IMR-90 (cell line): ENCODE results near the gene HMOX1. TPM values are rescaled to one million over a fixed set of nuclear protein-coding genes. Genes with fewer than 3 reads are reported as not detected.

Experiments used
- ATAC-seq: fragments of 200-7000 bp; cut with Tn5 transposase; 2 replicates; pipeline ENCODE4 v1.9.1; 2020; ENCODE audit warnings: low read depth, mild to moderate bottlenecking, moderate library complexity
- BruUV-seq: library from RNA; stranded (reverse); fragments of 400-500 nt; replicated peaks from 2 replicates; lab custom pipeline; 2021; lab: Mats Ljungman, UMichigan
- CTCF ChIA-PET: fragments of 300-600 bp; formaldehyde crosslinking; extraction: SDS; loops from one replicate; lab custom pipeline; 2021; ENCODE audit warnings: antibody characterized with exemption; lab: Yijun Ruan, JAX
- POLR2A ChIA-PET: fragments of 300-600 bp; sonication (Branson Sonifier 250); formaldehyde crosslinking; loops from one replicate; lab custom pipeline; 2022; ENCODE audit warnings: antibody characterized with exemption; ENCODE audit not compliant: unreplicated experiment; lab: Charles Lee
- DNase-seq: peaks from one replicate; pipeline ENCODE4 v3.0.0; 2013
- H2AFZ ChIP-seq: replicated peaks from 2 replicates; pipeline ENCODE3; 2013; ENCODE audit warnings: low read length, mild to moderate bottlenecking; ENCODE audit not compliant: poor library complexity
- H2AK5ac ChIP-seq: 2 replicates; pipeline ENCODE4 v1.6.1; 2013; ENCODE audit warnings: low read depth, low read length, inconsistent platforms
- H2AK9ac ChIP-seq: replicated peaks from 2 replicates; pipeline ENCODE3; 2013; ENCODE audit warnings: mild to moderate bottlenecking, low read depth, low read length, moderate library complexity; ENCODE audit not compliant: poor library complexity
- H2BK120ac ChIP-seq: 2 replicates; pipeline ENCODE4 v1.6.1; 2013; ENCODE audit warnings: low read depth, low read length, inconsistent platforms
- H2BK15ac ChIP-seq: 3 replicates; pipeline ENCODE4 v1.6.1; 2013; ENCODE audit warnings: low read depth, low read length, inconsistent platforms
- H2BK20ac ChIP-seq: 2 replicates; pipeline ENCODE4 v1.6.1; 2013; ENCODE audit warnings: low read depth, mild to moderate bottlenecking, inconsistent platforms, low read length, moderate library complexity
- H2BK5ac ChIP-seq: 2 replicates; pipeline ENCODE4 v1.6.1; 2013; ENCODE audit warnings: mild to moderate bottlenecking, low read depth, low read length, inconsistent platforms; ENCODE audit not compliant: poor library complexity, severe bottlenecking
- H3K14ac ChIP-seq: replicated peaks from 2 replicates; pipeline ENCODE4 v1.6.1; 2013; ENCODE audit warnings: low read depth, low read length, inconsistent platforms
- H3K18ac ChIP-seq: 2 replicates; pipeline ENCODE4 v1.6.1; 2013; ENCODE audit warnings: low read depth, low read length, control low read depth
- H3K23ac ChIP-seq: 2 replicates; pipeline ENCODE4 v1.6.1; 2013; ENCODE audit warnings: low read depth, low read length, inconsistent platforms
- H3K27ac ChIP-seq: 2 replicates; pipeline ENCODE4 v1.5.1; 2013; ENCODE audit warnings: mild to moderate bottlenecking, control low read depth, low read length; ENCODE audit not compliant: insufficient read depth
- H3K27me3 ChIP-seq: 2 replicates; pipeline ENCODE4 v1.6.1; 2013; ENCODE audit warnings: low read length; ENCODE audit not compliant: control insufficient read depth, insufficient read depth
- H3K36me3 ChIP-seq: 2 replicates; pipeline ENCODE4 v1.6.1; 2013; ENCODE audit warnings: low read length, mixed read lengths; ENCODE audit not compliant: control insufficient read depth, insufficient read depth
- H3K4ac ChIP-seq: 2 replicates; pipeline ENCODE4 v1.6.1; 2013; ENCODE audit warnings: low read depth, low read length, inconsistent platforms
- H3K4me1 ChIP-seq: 2 replicates; pipeline ENCODE4 v1.6.1; 2013; ENCODE audit warnings: low read length, mixed read lengths; ENCODE audit not compliant: control insufficient read depth, insufficient read depth
- H3K4me2 ChIP-seq: 2 replicates; pipeline ENCODE4 v1.6.1; 2013; ENCODE audit warnings: low read depth, mild to moderate bottlenecking, control low read depth, low read length, moderate library complexity
- H3K4me3 ChIP-seq: 2 replicates; pipeline ENCODE4 v1.5.1; 2013; ENCODE audit warnings: low read depth, mild to moderate bottlenecking, control low read depth, low read length, moderate library complexity; ENCODE audit not compliant: insufficient read depth
- H3K56ac ChIP-seq: 2 replicates; pipeline ENCODE4 v1.6.1; 2013; ENCODE audit warnings: low read length, inconsistent platforms; ENCODE audit not compliant: insufficient read depth; ENCODE audit errors: extremely low read depth
- H3K79me1 ChIP-seq, 2 experiments: 2 replicates each; pipeline ENCODE4 v1.6.1; 2013; ENCODE audit warnings: low read length in 2 of 2, inconsistent platforms in 1 of 2, low read depth in 1 of 2
- H3K9ac ChIP-seq: 2 replicates; pipeline ENCODE4 v1.6.1; 2013; ENCODE audit warnings: low read depth, low read length, control low read depth
- H3K9me1 ChIP-seq: 2 replicates; pipeline ENCODE4 v1.6.1; 2013; ENCODE audit warnings: low read length, inconsistent platforms; ENCODE audit not compliant: insufficient read depth
- H3K9me3 ChIP-seq: 2 replicates; pipeline ENCODE4 v1.6.1; 2013; ENCODE audit warnings: low read length; ENCODE audit not compliant: control insufficient read depth, insufficient read depth
- H4K20me1 ChIP-seq: 2 replicates; pipeline ENCODE4 v1.6.1; 2013; ENCODE audit warnings: low read length, inconsistent platforms; ENCODE audit not compliant: insufficient read depth
- H4K5ac ChIP-seq: 2 replicates; pipeline ENCODE4 v1.6.1; 2013; ENCODE audit warnings: mild to moderate bottlenecking, low read depth, low read length, control low read depth
- H4K8ac ChIP-seq, 2 experiments: 2 replicates each; pipeline ENCODE4 v1.6.1; 2013; ENCODE audit warnings: low read depth in 2 of 2, low read length in 2 of 2, control low read depth in 1 of 2, inconsistent platforms in 1 of 2
- H4K91ac ChIP-seq: 2 replicates; pipeline ENCODE4 v1.6.1; 2013; ENCODE audit warnings: low read depth, low read length, inconsistent platforms; ENCODE audit not compliant: insufficient read depth
- CHD1 ChIP-seq: IDR thresholded peaks from 2 replicates; pipeline ENCODE4 v1.6.1; 2012; ENCODE audit warnings: low read depth, low read length, improper control_type of control experiment
- MXI1 ChIP-seq: IDR thresholded peaks from 2 replicates; pipeline ENCODE4 v1.6.1; 2012; ENCODE audit warnings: low read depth, mild to moderate bottlenecking, low read length, moderate library complexity, borderline replicate concordance
- RFX5 ChIP-seq: IDR thresholded peaks from 2 replicates; pipeline ENCODE4 v1.8.0; 2012; ENCODE audit warnings: low read depth, mild to moderate bottlenecking, low read length, moderate library complexity
- WGBS, 2 experiments: methylation state at CpG; one replicate each; pipeline versions ENCODE4 v1.1.5 to v1.1.7; 2013; ENCODE audit warnings: missing lambda C conversion rate in 2 of 2; ENCODE audit not compliant: insufficient read length in 1 of 2; ENCODE audit errors: extremely low coverage in 2 of 2; 5-methylcytosine and 5-hydroxymethylcytosine counted together
- dilution Hi-C: fragments of 300-500 bp; cut with HindIII; formaldehyde crosslinking; loops from one replicate; pipeline ENCODE4 v1.14.3; 2018; ENCODE audit warnings: low sequenced_read_pairs; ENCODE audit not compliant: unreplicated experiment
- in situ Hi-C: fragments of 300-500 bp; cut with MboI; formaldehyde crosslinking; loops from 3 replicates; pipeline ENCODE4 v1.14.3; 2019; ENCODE audit warnings: low sequenced_read_pairs, inconsistent platforms, mixed read lengths
- intact Hi-C: fragments of 100-400 bp; cut with micrococcal nuclease; formaldehyde crosslinking; loops from 2 replicates; pipeline ENCODE4 v1.10.0; 2022
- polyA plus RNA-seq, 3 experiments: library from polyadenylated mRNA; depleted of rRNA; stranded (reverse); fragments of >200 nt; gene quantifications; 2 replicates each; pipeline ENCODE4 v1.2.3, GENCODE V29; 2012; ENCODE audit warnings: low replicate concordance in 1 of 3
- total RNA-seq: library from RNA; depleted of rRNA; stranded (reverse); fragments of >200 nt; gene quantifications from 2 replicates; pipeline ENCODE4 v1.2.3, GENCODE V29; 2012
- TF ChIP-seq, protein P1 (sequence below): conservative IDR thresholded peaks from 2 replicates; pipeline ENCODE4 v1.5.1; 2012; ENCODE audit warnings: mild to moderate bottlenecking, low read depth, low read length, improper control_type of control experiment

Gene HMOX1
- total and polyA plus RNA-seq, 2 of the 4 experiments (the other 2 are of a cell fraction) = 23.1 to 50.5 TPM

DNA sequence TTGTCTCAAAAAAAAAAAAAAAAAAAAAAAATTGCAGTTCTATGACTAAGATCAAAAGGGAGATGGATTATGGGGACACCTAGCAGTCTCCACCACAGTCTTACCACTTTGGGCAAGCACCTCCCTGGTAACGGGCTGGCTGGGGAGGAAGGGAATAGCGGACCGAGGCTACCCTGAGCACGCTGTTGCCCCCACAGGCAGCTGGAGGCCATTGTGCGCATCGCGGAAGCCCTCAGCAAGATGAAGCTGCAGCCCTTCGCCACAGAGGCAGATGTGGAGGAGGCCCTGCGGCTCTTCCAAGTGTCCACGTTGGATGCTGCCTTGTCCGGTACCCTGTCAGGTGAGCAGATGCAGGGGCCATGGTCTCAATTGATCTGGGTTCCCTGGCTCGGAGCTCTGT, 40.2 kb downstream of the HMOX1 start:
- WGBS, 2 experiments = 97% methylated on average over 5 of the region's 12 CpGs; no CpG with 5 or more reads in 1 of the 2 experiments
- peaks cover 9% of the 10 kb centered on the region for H3K4me1 ChIP-seq
- peaks cover 27% of the 10 kb centered on the region for H3K36me3 ChIP-seq
- H4K5ac ChIP-seq = no peak overlapping the region
- ATAC-seq (no peak), DNase-seq (no peak)
- no peak overlapping the region for H4K91ac ChIP-seq
- H4K20me1 ChIP-seq = peaks cover 4% of the 10 kb centered on the region; the same call in 1 of the 2 replicates
- no peaks in the 10 kb centered on the region for H3K27me3 ChIP-seq
- H2BK5ac ChIP-seq = no peak overlapping the region
- no peak overlapping the region for H3K56ac ChIP-seq
- H4K8ac ChIP-seq = no peak overlapping the region
- no peak overlapping the region for H2BK20ac ChIP-seq
- no peak overlapping the region for H3K9ac ChIP-seq
- H3K4me3 ChIP-seq = no peak overlapping the region
- peaks cover 0 to 14% of the 10 kb centered on the region in 2 experiments; a peak in 2 of 4 replicates for H3K79me1 ChIP-seq
- ChIA-PET CTCF (interaction anchor here (1.4 kb wide), 1 partner anchor 162 kb away, joined by 4 read pairs; no protein-coding TSS in a partner anchor), POLR2A (no interaction called here)
- H3K4ac ChIP-seq = no peak overlapping the region
- no peak overlapping the region for H3K23ac ChIP-seq
- H3K9me3 ChIP-seq = no peaks in the 10 kb centered on the region
- peak overlapping the region; percentile 15 for H2AK9ac ChIP-seq
- dilution Hi-C loops (no loop called here), in situ Hi-C loops (no loop called here), intact Hi-C loops (no loop called here)
- H3K18ac ChIP-seq = no peak overlapping the region
- no peak overlapping the region for H3K14ac ChIP-seq
- peaks cover 4% of the 10 kb centered on the region; the same call in 1 of the 2 replicates for H3K9me1 ChIP-seq
- H2BK120ac ChIP-seq = no peak overlapping the region
- H2AFZ ChIP-seq = no peak overlapping the region
- H2AK5ac ChIP-seq = no peak overlapping the region
- H3K4me2 ChIP-seq = no peak overlapping the region
- no peak overlapping the region for H2BK15ac ChIP-seq
- no peak for TF ChIP-seq MXI1
- TF ChIP-seq, protein P1, sequence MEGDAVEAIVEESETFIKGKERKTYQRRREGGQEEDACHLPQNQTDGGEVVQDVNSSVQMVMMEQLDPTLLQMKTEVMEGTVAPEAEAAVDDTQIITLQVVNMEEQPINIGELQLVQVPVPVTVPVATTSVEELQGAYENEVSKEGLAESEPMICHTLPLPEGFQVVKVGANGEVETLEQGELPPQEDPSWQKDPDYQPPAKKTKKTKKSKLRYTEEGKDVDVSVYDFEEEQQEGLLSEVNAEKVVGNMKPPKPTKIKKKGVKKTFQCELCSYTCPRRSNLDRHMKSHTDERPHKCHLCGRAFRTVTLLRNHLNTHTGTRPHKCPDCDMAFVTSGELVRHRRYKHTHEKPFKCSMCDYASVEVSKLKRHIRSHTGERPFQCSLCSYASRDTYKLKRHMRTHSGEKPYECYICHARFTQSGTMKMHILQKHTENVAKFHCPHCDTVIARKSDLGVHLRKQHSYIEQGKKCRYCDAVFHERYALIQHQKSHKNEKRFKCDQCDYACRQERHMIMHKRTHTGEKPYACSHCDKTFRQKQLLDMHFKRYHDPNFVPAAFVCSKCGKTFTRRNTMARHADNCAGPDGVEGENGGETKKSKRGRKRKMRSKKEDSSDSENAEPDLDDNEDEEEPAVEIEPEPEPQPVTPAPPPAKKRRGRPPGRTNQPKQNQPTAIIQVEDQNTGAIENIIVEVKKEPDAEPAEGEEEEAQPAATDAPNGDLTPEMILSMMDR = no peak
- TF ChIP-seq RFX5 = no peak
- TF ChIP-seq CHD1 = no peak
- no TSS peak for BruUV-seq
- H3K27ac ChIP-seq = no peak overlapping the region
